ENCODE data around the gene STK33. TPM values are rescaled to one million over a fixed set of nuclear protein-coding genes. Genes with fewer than 3 reads are reported as not detected.

The STK33 gene
- total and polyA plus RNA-seq, 2 experiments from 2014 or later = 18.0 to 21.5 TPM

DNA sequence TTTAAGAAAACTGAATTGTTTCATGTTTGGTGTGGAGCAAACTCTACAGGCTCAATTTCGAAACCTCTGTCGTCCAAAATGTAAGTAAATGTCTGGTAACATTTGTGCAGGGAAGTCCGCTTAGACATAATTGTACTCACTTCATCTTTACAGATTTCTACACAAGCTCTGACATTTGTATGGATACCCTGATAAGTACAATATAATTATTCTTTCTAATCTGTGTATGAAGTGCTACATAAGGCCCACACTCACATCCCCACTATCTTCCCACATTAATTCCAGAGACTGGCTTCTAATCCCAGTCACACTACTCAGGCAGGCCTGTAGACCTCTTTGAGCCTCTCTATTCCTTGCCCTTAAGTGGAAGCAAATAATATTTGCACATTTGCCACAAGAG, 201.1 kb downstream of the STK33 start:
- Histone ChIP-seq H3K9me3 (ENCODE audit: low read depth) (no peaks in the 10 kb centered on the region), H3K4me1 (ENCODE audit: low read depth) (no peaks in the 10 kb centered on the region), H3K27me3 (no peaks in the 10 kb centered on the region), H3K27ac (no peak overlapping the region), H3K36me3 (no peaks in the 10 kb centered on the region), H3K4me3 (no peak overlapping the region)
- no peak for TF ChIP-seq CTCF (IDR thresholded peaks at IDR 0.05; ENCODE audit: low read depth, low read length)
- no peak for DNase-seq (ENCODE audit: low read depth in 1 of 2, low spot score in 1 of 2)

GRCh38 chr11:8392166-8392565, 201.9 kb downstream of the STK33 start:
- no peaks in the 10 kb centered on the region for H3K36me3 ChIP-seq
- H3K4me3 ChIP-seq = no peak overlapping the region
- H3K9me3 ChIP-seq (ENCODE audit: low read depth) = no peaks in the 10 kb centered on the region
- peaks cover 4% of the 10 kb centered on the region for H3K4me1 ChIP-seq (ENCODE audit: low read depth)
- H3K27ac ChIP-seq = no peak overlapping the region
- no peak for TF ChIP-seq CTCF (IDR thresholded peaks at IDR 0.05; ENCODE audit: low read depth, low read length)
- DNase-seq (ENCODE audit: low read depth in 1 of 2, low spot score in 1 of 2) = no peak
- no peaks in the 10 kb centered on the region for H3K27me3 ChIP-seq

DNA sequence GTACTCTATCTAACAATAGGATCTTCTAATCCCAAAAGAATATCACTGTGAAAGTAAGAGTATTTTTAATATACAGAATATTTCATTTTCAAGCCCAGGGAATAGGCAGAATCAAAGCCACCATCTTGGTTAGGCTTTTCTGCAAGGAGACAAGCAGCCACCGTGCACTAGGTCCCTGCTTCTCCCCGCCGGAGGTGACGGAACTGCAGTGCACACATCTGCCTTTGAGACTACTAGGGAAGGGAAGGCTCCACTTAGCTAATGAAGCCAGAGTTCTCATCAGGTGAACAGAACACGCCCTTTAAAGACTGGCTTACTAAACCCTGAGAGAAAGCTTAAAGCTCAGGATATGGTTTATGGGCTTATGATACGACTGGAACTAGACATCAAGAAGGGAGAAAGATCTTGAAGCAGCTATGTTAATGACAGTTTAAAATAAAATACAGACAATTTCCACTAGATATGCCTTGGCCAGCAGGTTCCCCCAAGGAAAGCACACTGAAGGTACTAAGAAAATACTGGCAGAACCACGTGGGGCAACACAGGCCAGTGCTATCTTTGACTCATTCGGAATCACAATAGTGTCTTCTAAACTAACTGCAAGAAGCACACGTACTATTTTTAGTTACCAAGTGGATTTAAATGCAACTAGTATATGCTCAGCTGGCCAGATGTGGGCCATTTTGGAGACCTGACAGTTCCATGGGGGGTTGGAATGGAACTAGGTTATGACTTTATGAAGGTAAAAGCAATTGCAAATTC, 203.0 kb downstream of the STK33 start:
- Histone ChIP-seq H3K4me3 (no peak overlapping the region), H3K27me3 (no peaks in the 10 kb centered on the region), H3K36me3 (no peaks in the 10 kb centered on the region), H3K27ac (no peak overlapping the region), H3K9me3 (ENCODE audit: low read depth) (no peaks in the 10 kb centered on the region), H3K4me1 (ENCODE audit: low read depth) (peaks cover 4% of the 10 kb centered on the region)
- DNase-seq (ENCODE audit: low read depth in 1 of 2, low spot score in 1 of 2) = no peak
- no peak for TF ChIP-seq CTCF (IDR thresholded peaks at IDR 0.05; ENCODE audit: low read depth, low read length)

- Histone ChIP-seq H3K36me3 (no peaks in the 10 kb centered on the region), H3K27ac (no peak overlapping the region), H3K4me3 (no peak overlapping the region), H3K4me1 (ENCODE audit: low read depth) (peaks cover 4% of the 10 kb centered on the region), H3K27me3 (no peaks in the 10 kb centered on the region), H3K9me3 (ENCODE audit: low read depth) (no peaks in the 10 kb centered on the region)
- no peak for TF ChIP-seq CTCF (IDR thresholded peaks at IDR 0.05; ENCODE audit: low read depth, low read length)
- DNase-seq (ENCODE audit: low read depth in 1 of 2, low spot score in 1 of 2) = peak in 1 of 2 donors; percentile 34
Observed at GRCh38 chr11:8389029-8389996, 204.7 kb downstream of the STK33 start.

GRCh38 chr11:8387693-8388092, 206.3 kb downstream of the STK33 start:
- no peak for TF ChIP-seq CTCF (IDR thresholded peaks at IDR 0.05; ENCODE audit: low read depth, low read length)
- H3K9me3 ChIP-seq (ENCODE audit: low read depth) = no peaks in the 10 kb centered on the region
- H3K36me3 ChIP-seq = no peaks in the 10 kb centered on the region
- H3K4me1 ChIP-seq (ENCODE audit: low read depth) = peaks cover 4% of the 10 kb centered on the region
- no peaks in the 10 kb centered on the region for H3K27me3 ChIP-seq
- H3K4me3 ChIP-seq = no peak overlapping the region
- DNase-seq (ENCODE audit: low read depth in 1 of 2, low spot score in 1 of 2) = no peak
- no peak overlapping the region for H3K27ac ChIP-seq
